Suprapubic skin (tissue), 4 donors: ENCODE results near the gene PTGER2.

Source experiments
- EP300 ChIP-seq: sonication (generic); formaldehyde crosslinking; IDR thresholded peaks from one replicate; pipeline ENCODE4 v1.6.1; 2017; ENCODE audit warnings: antibody characterized with exemption
- POLR2A ChIP-seq, 2 donors: fragments of 450-650 bp; IDR thresholded peaks; one replicate each; pipeline ENCODE4 v1.6.1; 2017; ENCODE audit warnings: antibody characterized with exemption in 2 of 2, mild to moderate bottlenecking in 2 of 2, moderate library complexity in 2 of 2
- POLR2AphosphoS5 ChIP-seq, 3 donors: sonication (generic); formaldehyde crosslinking; IDR thresholded peaks; one replicate each; pipeline ENCODE4 v1.6.1; 2017; ENCODE audit warnings: antibody characterized with exemption in 3 of 3
- TF ChIP-seq, protein P1 (sequence below), 2 donors: fragments of 200-600 bp in 1 of 2; fragments of 450-650 bp in 1 of 2; sonication (generic) in 1 of 2; IDR thresholded peaks; one replicate each; pipeline ENCODE4 v1.5.1; 2016 to 2019; ENCODE audit warnings: antibody characterized with exemption in 2 of 2, mild to moderate bottlenecking in 1 of 2, moderate library complexity in 1 of 2

DNA sequence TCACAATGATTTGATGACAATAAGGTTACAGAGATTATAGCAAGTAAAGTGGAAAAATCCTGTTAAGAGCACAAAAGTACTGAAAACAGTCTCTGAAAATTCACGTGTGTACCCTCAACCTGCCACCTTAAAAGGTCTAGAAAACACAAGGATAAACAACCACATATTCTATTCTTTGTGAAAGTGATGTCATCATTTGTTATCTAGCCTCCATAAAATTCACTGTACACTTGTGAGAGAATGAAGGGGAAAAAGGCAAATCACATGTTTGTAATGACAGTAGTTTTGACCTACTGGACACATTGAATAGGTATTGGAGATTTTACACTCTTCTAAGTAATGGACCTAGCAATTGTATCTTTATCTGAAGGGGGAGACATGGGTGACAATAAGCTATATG lies 42.6 kb upstream of the PTGER2 start:
- TF ChIP-seq, protein P1, sequence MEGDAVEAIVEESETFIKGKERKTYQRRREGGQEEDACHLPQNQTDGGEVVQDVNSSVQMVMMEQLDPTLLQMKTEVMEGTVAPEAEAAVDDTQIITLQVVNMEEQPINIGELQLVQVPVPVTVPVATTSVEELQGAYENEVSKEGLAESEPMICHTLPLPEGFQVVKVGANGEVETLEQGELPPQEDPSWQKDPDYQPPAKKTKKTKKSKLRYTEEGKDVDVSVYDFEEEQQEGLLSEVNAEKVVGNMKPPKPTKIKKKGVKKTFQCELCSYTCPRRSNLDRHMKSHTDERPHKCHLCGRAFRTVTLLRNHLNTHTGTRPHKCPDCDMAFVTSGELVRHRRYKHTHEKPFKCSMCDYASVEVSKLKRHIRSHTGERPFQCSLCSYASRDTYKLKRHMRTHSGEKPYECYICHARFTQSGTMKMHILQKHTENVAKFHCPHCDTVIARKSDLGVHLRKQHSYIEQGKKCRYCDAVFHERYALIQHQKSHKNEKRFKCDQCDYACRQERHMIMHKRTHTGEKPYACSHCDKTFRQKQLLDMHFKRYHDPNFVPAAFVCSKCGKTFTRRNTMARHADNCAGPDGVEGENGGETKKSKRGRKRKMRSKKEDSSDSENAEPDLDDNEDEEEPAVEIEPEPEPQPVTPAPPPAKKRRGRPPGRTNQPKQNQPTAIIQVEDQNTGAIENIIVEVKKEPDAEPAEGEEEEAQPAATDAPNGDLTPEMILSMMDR (IDR thresholded peaks at IDR 0.05) = no peak
- TF ChIP-seq EP300 = no peak
- TF ChIP-seq POLR2A (IDR thresholded peaks at IDR 0.05) = no peak
- TF ChIP-seq POLR2AphosphoS5 (IDR thresholded peaks at IDR 0.05) = no peak
